ENCODE results near the gene IFT80. TPM values are rescaled to one million over a fixed set of nuclear protein-coding genes. Genes with fewer than 3 reads are reported as not detected.

IFT80 gene
- total and polyA plus RNA-seq, 2 of the 4 experiments (the other 2 are of a cell fraction) = 15.2 to 16.8 TPM

DNA sequence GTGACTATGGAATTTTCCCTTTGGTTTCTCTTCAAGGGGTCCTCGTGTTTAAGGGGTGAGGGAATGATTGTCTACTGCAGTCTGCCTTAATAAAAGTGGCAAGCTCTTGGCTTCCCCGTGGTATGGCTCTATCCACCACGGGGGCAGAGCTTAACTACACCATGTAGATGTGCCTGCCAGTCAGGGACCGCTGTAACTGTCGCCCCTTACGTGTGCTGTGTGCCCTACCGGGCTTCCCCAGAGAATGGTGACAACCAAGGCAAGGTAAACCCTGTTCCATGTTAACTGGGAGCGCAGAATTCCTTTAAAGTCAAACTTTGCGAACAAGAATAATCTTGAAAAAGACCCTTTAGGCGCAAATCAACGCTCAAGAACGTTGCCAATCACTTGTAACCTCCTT is 174.8 kb downstream of the IFT80 start:
- Histone ChIP-seq H4K8ac (ENCODE audit: low read depth in 2 of 2, low read length in 2 of 2) (no peak overlapping the region), H2BK20ac (ENCODE audit: low read depth, low read length) (no peak overlapping the region), H4K91ac (ENCODE audit: insufficient read depth, low read depth, low read length) (no peak overlapping the region), H3K4me2 (ENCODE audit: low read depth, low read length) (peak overlapping the region; percentile 40), H2AK9ac (replicated peaks; ENCODE audit: low read depth, low read length, poor library complexity) (no peak overlapping the region), H3K23ac (ENCODE audit: low read depth, low read length) (no peak overlapping the region), H3K4me3 (ENCODE audit: insufficient read depth, low read depth, low read length) (no peak overlapping the region), H3K36me3 (ENCODE audit: control insufficient read depth, insufficient read depth, low read length) (no peaks in the 10 kb centered on the region), H2BK5ac (ENCODE audit: low read depth, low read length, poor library complexity, severe bottlenecking) (no peak overlapping the region), H2BK15ac (ENCODE audit: low read depth, low read length) (no peak overlapping the region), H3K14ac (replicated peaks; ENCODE audit: low read depth, low read length) (no peak overlapping the region), H4K5ac (ENCODE audit: low read depth, low read length) (no peak overlapping the region), H3K79me1 (ENCODE audit: low read depth in 1 of 2, low read length in 2 of 2) (no peaks in the 10 kb centered on the region), H3K9me1 (ENCODE audit: insufficient read depth, low read length) (peaks cover 5% of the 10 kb centered on the region; the same call in 1 of the 2 replicates), H3K9ac (ENCODE audit: low read depth, low read length) (no peak overlapping the region), H4K20me1 (ENCODE audit: insufficient read depth, low read length) (peaks cover 5% of the 10 kb centered on the region; the same call in 1 of the 2 replicates), H2AFZ (replicated peaks; ENCODE audit: low read length, poor library complexity) (no peak overlapping the region), H3K4ac (ENCODE audit: low read depth, low read length) (no peak overlapping the region), H2AK5ac (ENCODE audit: low read depth, low read length) (no peak overlapping the region), H3K56ac (ENCODE audit: extremely low read depth, insufficient read depth, low read length) (no peak overlapping the region), H3K18ac (ENCODE audit: low read depth, low read length) (no peak overlapping the region), H3K27ac (ENCODE audit: insufficient read depth, low read length) (no peak overlapping the region), H3K27me3 (ENCODE audit: control insufficient read depth, insufficient read depth, low read length) (peaks cover 56% of the 10 kb centered on the region), H3K9me3 (ENCODE audit: control insufficient read depth, insufficient read depth, low read length) (peaks cover 2% of the 10 kb centered on the region; the same call in 1 of the 2 replicates), H3K4me1 (ENCODE audit: control insufficient read depth, insufficient read depth, low read length) (peaks cover 3% of the 10 kb centered on the region), H2BK120ac (ENCODE audit: low read depth, low read length) (no peak overlapping the region)
- in situ Hi-C loops (cut with MboI; ENCODE audit: low sequenced_read_pairs) (no loop called here), intact Hi-C loops (cut with micrococcal nuclease) (no loop called here), dilution Hi-C loops (cut with HindIII; ENCODE audit: low sequenced_read_pairs, unreplicated experiment) (no loop called here)
- TF ChIP-seq MXI1 (IDR thresholded peaks at IDR 0.05; ENCODE audit: borderline replicate concordance, low read depth, low read length) = no peak
- TF ChIP-seq NFE2L2 (IDR thresholded peaks at IDR 0.05; ENCODE audit: low read depth, low read length) = no peak
- TF ChIP-seq CHD1 (IDR thresholded peaks at IDR 0.05; ENCODE audit: low read depth, low read length) = no peak
- no peak for TF ChIP-seq BHLHE40 (IDR thresholded peaks at IDR 0.05; ENCODE audit: low read depth, low read length)
- TF ChIP-seq RAD21 (IDR thresholded peaks at IDR 0.05; ENCODE audit: low read length) = no peak
- no peak for TF ChIP-seq RCOR1 (IDR thresholded peaks at IDR 0.05; ENCODE audit: insufficient replicate concordance, low read length)
- TF ChIP-seq, protein P1, sequence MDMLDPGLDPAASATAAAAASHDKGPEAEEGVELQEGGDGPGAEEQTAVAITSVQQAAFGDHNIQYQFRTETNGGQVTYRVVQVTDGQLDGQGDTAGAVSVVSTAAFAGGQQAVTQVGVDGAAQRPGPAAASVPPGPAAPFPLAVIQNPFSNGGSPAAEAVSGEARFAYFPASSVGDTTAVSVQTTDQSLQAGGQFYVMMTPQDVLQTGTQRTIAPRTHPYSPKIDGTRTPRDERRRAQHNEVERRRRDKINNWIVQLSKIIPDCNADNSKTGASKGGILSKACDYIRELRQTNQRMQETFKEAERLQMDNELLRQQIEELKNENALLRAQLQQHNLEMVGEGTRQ (IDR thresholded peaks at IDR 0.05; ENCODE audit: low read depth, low read length) = no peak
- TF ChIP-seq MAFK (IDR thresholded peaks at IDR 0.05; ENCODE audit: low read depth, low read length) = no peak
- no peak for TF ChIP-seq SMC3 (IDR thresholded peaks at IDR 0.05; ENCODE audit: low read depth, low read length)
- TF ChIP-seq MAZ (IDR thresholded peaks at IDR 0.05; ENCODE audit: borderline replicate concordance, low read depth, low read length) = no peak
- TF ChIP-seq FOS (IDR thresholded peaks at IDR 0.05; ENCODE audit: low read depth, low read length) = no peak
- TF ChIP-seq POLR2A (IDR thresholded peaks at IDR 0.05; ENCODE audit: low read depth, low read length) = no peak
- TF ChIP-seq CEBPB (IDR thresholded peaks at IDR 0.05; ENCODE audit: low read depth, low read length) = no peak
- TF ChIP-seq ELK1 (IDR thresholded peaks at IDR 0.05; ENCODE audit: borderline replicate concordance, low read depth, low read length) = no peak
- TF ChIP-seq RFX5 (IDR thresholded peaks at IDR 0.05; ENCODE audit: low read depth, low read length) = no peak
- TF ChIP-seq, protein P2, sequence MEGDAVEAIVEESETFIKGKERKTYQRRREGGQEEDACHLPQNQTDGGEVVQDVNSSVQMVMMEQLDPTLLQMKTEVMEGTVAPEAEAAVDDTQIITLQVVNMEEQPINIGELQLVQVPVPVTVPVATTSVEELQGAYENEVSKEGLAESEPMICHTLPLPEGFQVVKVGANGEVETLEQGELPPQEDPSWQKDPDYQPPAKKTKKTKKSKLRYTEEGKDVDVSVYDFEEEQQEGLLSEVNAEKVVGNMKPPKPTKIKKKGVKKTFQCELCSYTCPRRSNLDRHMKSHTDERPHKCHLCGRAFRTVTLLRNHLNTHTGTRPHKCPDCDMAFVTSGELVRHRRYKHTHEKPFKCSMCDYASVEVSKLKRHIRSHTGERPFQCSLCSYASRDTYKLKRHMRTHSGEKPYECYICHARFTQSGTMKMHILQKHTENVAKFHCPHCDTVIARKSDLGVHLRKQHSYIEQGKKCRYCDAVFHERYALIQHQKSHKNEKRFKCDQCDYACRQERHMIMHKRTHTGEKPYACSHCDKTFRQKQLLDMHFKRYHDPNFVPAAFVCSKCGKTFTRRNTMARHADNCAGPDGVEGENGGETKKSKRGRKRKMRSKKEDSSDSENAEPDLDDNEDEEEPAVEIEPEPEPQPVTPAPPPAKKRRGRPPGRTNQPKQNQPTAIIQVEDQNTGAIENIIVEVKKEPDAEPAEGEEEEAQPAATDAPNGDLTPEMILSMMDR (conservative IDR thresholded peaks at IDR 0.05; ENCODE audit: low read depth, low read length) = no peak
- ATAC-seq (ENCODE audit: low read depth) (no peak), DNase-seq (no peak)
- WGBS, 2 experiments (ENCODE audit: extremely low coverage in 2 of 2, insufficient read length in 1 of 2) = 14% methylated on average over 5 of the region's 12 CpGs; no CpG with 5 or more reads in 1 of the 2 experiments
- no TSS peak for BruUV-seq (replicated peaks)
- POLR2A ChIA-PET (ENCODE audit: unreplicated experiment) = no interaction called here
- CTCF ChIA-PET = no interaction called here
